Heart left ventricle (tissue), 16 donors: ENCODE data around the gene TMEM39B. TPM values are rescaled to one million over a fixed set of nuclear protein-coding genes. Genes with fewer than 3 reads are reported as not detected.

Experiments used
- ATAC-seq, 4 donors: fragments of 200-7000 bp; cut with Tn5 transposase; one replicate each; pipeline ENCODE4 v1.9.1; 2020 to 2022; ENCODE audit warnings: moderate library complexity in 4 of 4, mild to moderate bottlenecking in 3 of 4, moderate number of reproducible peaks in 1 of 4
- DNase-seq, 5 donors: peaks; one replicate each; pipeline ENCODE4 v3.0.0-alpha.2; 2020
- H3K27ac ChIP-seq, 12 donors: fragments of 200-600 bp; sonication (generic) in 4 of 12; one replicate each; pipeline versions ENCODE4 v1.5.0 to v1.8.0; 2016 to 2022; ENCODE audit warnings: mild to moderate bottlenecking in 2 of 12
- H3K27me3 ChIP-seq, 9 donors: fragments of 200-600 bp; sonication (generic) in 2 of 9; one replicate each; pipeline versions ENCODE4 v1.5.1 to v1.8.0; 2016 to 2022; ENCODE audit warnings: mild to moderate bottlenecking in 3 of 9
- H3K36me3 ChIP-seq, 9 donors: fragments of 200-600 bp; sonication (generic) in 2 of 9; one replicate each; pipeline versions ENCODE4 v1.5.0 to v1.8.0; 2018 to 2022; ENCODE audit warnings: mild to moderate bottlenecking in 2 of 9
- H3K4me1 ChIP-seq, 12 donors: fragments of 200-600 bp; sonication (generic) in 4 of 12; one replicate each; pipeline versions ENCODE4 v1.5.0 to v1.8.0; 2016 to 2022; ENCODE audit warnings: mild to moderate bottlenecking in 3 of 12
- H3K4me3 ChIP-seq, 12 donors: fragments of 200-600 bp; sonication (generic) in 4 of 12; one replicate each; pipeline versions ENCODE4 v1.5.0 to v1.8.0; 2017 to 2022; ENCODE audit warnings: mild to moderate bottlenecking in 9 of 12, moderate library complexity in 4 of 12
- H3K9me3 ChIP-seq, 12 donors: fragments of 200-600 bp; sonication (generic) in 4 of 12; one replicate each; pipeline versions ENCODE4 v1.5.0 to v1.8.0; 2016 to 2022; ENCODE audit warnings: mild to moderate bottlenecking in 1 of 12
- POLR2A ChIP-seq, 2 donors: fragments of 450-650 bp; IDR thresholded peaks; one replicate each; pipeline ENCODE4 v1.6.1; 2017; ENCODE audit warnings: antibody characterized with exemption in 2 of 2, mild to moderate bottlenecking in 2 of 2, moderate library complexity in 2 of 2
- WGBS, 4 donors: extraction: QIAGEN DNeasy Blood & Tissue Kit in 2 of 4; methylation state at CpG; one replicate each; pipeline versions ENCODE4 v1.1.5 to v1.1.7; 2013 to 2018; 5-methylcytosine and 5-hydroxymethylcytosine counted together
- intact Hi-C, 10 donors: fragments of 100-400 bp; cut with DNase I; formaldehyde crosslinking; loops; one replicate each; pipeline versions ENCODE4 v1.11.1 to v1.14.2; 2022
- polyA plus RNA-seq, 2 donors: library from polyadenylated mRNA; stranded (reverse); fragments of 200-250 nt; gene quantifications; one replicate each; pipeline ENCODE4 v1.2.3, GENCODE V29; 2013
- total RNA-seq, 9 donors: library from RNA; depleted of rRNA in 2 of 9; stranded (reverse); fragments of >200 nt in 2 of 9; fragmentation: NEBNext Ultra II Directional in 3 of 9; extraction: Animal tissue kit (Norgen Biotek cat#: 25700) in 3 of 9; gene quantifications; one replicate each; pipeline versions ENCODE4 v1.1.0 to v1.2.4, GENCODE V29; 2016 to 2023
- TF ChIP-seq, protein P1 (sequence below), 12 donors: fragments of 200-600 bp; sonication (generic) in 4 of 12; IDR thresholded peaks; one replicate each; pipeline versions ENCODE4 v1.5.0 to v1.8.0; 2018 to 2022; ENCODE audit warnings: antibody characterized with exemption in 12 of 12, mild to moderate bottlenecking in 5 of 12
- donor health status: ischemic (EF 13 %, LVEDD 7.1; RV severe dilation, severe dysfunction).
- donor health status: healthy with polysubstance abuse.
- donor health status: DM: no; HTN: yes; CAD: no.
- donor health status: DM: no; HTN: no; CAD: no.
- donor health status: ischemic (EF 25% LVEDD 6.9; RV normal size, moderate dysfunction).
- donor health status: ischemic (EF 25% LVEDD 5.7; RV mildly dilated, moderate dysfunction).
- donor health status: healthy.
- donor health status: DM: yes; HTN: yes; CAD: no.
- donor health status: ischemic (EF 35%, LVEDD 5.7; RV mildly dilated, moderate dysfunction).
- donor health status: nonischemic (EF 11% LVEDD 7.7; RV severe dilation, severe dysfunction).
- donor health status: DM: yes; HTN: yes; CAD: no.
- donor health status: PGD.
- donor health status: ischemic (EF 29% LVEDD 5.4; RV normal size, mild dysfunction).
- donor health status: nonischemic (EF 23%, LVEDD 6.1; RV moderate dilation, normal function).

TMEM39B gene
- total and polyA plus RNA-seq, 11 donors, result 2.7 to 15.1 (median 6.3) TPM

DNA sequence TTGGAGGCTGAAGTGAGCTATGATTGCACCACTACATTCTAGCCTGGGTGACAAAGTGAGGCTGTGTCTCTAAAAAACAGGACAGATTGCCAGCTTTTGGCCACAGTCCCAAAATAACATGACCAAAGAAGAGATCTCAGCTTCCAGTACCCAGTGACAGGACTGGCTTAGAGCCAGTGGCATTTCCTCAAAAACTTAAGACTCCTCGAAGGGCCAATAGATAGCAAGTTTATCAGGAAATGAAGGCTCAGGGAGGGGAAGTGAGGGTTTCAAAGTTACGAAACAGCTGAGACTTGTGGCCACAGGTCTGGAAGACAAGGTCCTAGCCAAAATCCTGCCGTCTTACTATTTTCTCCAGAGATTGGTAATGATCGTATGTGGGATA lies 6.3 kb upstream of the TMEM39B start:
- 16 to 27% (median 17%) methylated on average over 4 of the region's 4 CpGs for WGBS, 4 donors
- H3K4me3 ChIP-seq, result no peak overlapping the region

DNA sequence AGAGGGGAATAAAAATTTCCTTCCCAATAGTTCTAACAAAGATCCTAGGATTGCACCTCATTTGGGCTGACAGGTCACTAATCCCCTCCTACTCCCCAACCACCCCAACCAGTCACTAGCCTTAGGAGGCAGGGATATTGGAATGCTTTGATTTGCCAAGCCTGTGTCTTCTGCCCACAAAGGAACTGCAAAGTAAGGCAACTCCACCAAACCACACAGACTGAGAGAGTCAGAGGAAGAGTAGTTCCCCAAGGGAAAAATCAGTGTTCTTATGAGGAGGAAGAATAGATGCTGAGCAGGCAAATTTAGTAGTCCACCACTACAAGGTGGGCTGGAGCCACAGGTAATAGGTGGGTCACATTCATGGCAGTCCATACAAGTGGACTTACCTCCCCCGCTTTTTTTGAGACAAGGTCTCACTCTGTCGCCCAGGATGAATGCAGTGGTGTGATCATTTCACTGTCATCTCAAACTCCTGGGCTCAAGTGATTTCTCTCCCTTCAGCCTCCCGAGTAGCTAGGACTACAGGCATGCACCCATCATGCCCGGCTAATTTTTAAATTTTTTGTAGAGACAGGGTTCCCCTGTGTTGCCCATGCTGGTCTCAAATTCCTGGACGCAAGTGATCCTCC lies 3.7 kb upstream of the TMEM39B start:
- Histone ChIP-seq H3K36me3 (peaks cover 0 to 4% (median 0%) of the 10 kb centered on the region in 9 donors), H3K4me3 (no peak overlapping the region), H3K27me3 (no peaks in the 10 kb centered on the region), H3K27ac (no peak overlapping the region), H3K4me1 (peaks cover 0 to 51% (median 27%) of the 10 kb centered on the region in 12 donors), H3K9me3 (no peaks in the 10 kb centered on the region)
- no peak for TF ChIP-seq POLR2A (IDR thresholded peaks at IDR 0.05)
- TF ChIP-seq, protein P1, sequence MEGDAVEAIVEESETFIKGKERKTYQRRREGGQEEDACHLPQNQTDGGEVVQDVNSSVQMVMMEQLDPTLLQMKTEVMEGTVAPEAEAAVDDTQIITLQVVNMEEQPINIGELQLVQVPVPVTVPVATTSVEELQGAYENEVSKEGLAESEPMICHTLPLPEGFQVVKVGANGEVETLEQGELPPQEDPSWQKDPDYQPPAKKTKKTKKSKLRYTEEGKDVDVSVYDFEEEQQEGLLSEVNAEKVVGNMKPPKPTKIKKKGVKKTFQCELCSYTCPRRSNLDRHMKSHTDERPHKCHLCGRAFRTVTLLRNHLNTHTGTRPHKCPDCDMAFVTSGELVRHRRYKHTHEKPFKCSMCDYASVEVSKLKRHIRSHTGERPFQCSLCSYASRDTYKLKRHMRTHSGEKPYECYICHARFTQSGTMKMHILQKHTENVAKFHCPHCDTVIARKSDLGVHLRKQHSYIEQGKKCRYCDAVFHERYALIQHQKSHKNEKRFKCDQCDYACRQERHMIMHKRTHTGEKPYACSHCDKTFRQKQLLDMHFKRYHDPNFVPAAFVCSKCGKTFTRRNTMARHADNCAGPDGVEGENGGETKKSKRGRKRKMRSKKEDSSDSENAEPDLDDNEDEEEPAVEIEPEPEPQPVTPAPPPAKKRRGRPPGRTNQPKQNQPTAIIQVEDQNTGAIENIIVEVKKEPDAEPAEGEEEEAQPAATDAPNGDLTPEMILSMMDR (IDR thresholded peaks at IDR 0.05), result no peak
- ATAC-seq (no peak), DNase-seq (no peak)
- 76 to 82% (median 80%) methylated on average over 5 of the region's 5 CpGs for WGBS, 4 donors
- intact Hi-C loops, result loop anchor here in 4 of 10 donors (10.0 kb wide), 4 partner anchors 64 to 404 kb away; partner anchors contain the start of gene SPOCD1 (in 1 of the 4)

More for the DNA sequence above, 6.3 kb upstream of the TMEM39B start:
- H3K27me3 ChIP-seq, result no peaks in the 10 kb centered on the region
- ATAC-seq (peak; percentile 34 to 72 (median 56)), DNase-seq (peak in 4 of 5 donors; percentile 59 to 71 (median 69))
- TF ChIP-seq, protein P1 (IDR thresholded peaks at IDR 0.05), result no peak
- TF ChIP-seq POLR2A (IDR thresholded peaks at IDR 0.05), result no peak
- peak overlapping the region in 9 of 12 donors; percentile 8 to 73 (median 35) for H3K27ac ChIP-seq
- H3K4me1 ChIP-seq, result peaks cover 0 to 44% (median 24%) of the 10 kb centered on the region in 12 donors
- H3K36me3 ChIP-seq, result peaks cover 0 to 14% (median under 1%) of the 10 kb centered on the region in 9 donors
- no peaks in the 10 kb centered on the region for H3K9me3 ChIP-seq
- intact Hi-C loops, result loop anchor here in 4 of 10 donors (10.0 kb wide), 4 partner anchors 62 to 402 kb away; partner anchors contain the start of gene SPOCD1 (in 1 of the 4)

DNA sequence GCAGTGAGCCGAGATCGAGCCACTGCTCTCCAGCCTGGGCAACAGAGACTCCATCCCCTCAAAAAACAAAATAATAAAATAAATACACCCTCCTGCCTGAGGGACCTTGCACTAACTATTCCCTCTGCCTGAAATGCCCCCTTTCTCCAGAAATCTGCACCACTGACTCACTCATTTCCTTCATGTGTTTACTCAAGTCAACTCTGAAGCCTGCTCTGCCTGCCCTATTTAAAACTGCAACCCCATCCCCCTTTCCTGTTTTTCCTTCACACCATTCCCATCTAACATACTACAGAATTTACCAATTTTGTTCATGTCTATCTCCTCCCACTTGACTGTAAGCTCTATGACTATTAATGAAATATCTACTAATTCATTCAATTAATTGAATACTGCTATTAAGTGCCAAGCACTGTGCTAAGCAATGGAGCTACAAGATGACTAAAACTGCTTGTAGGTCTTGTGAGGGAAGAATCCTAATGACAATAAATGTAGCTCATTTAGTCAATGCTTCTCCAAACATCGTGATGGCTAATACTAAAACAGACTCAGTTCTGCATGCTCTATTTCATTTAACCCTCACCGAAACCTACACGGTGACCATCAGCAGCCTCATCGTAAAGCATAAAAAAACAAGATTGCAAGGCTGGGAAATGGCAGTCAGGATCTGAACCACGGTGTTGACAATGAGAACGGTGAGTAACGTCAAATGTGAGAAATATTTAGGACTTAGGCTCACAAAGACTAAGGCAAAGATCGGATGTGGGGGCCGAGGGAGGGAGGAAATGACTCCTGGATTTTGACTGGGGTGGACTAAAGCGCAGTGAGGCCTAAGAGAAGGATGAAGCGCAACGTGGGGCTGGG lies 749 bp upstream of the TMEM39B start:
- Histone ChIP-seq H3K4me1 (peaks cover 0 to 57% (median 19%) of the 10 kb centered on the region in 12 donors), H3K9me3 (no peaks in the 10 kb centered on the region), H3K27me3 (no peaks in the 10 kb centered on the region), H3K4me3 (peak overlapping the region; percentile 48 to 86 (median 79)), H3K36me3 (peaks cover 0 to 21% (median 14%) of the 10 kb centered on the region in 9 donors), H3K27ac (peak overlapping the region; percentile 79 to 98 (median 94))
- no peak for TF ChIP-seq POLR2A (IDR thresholded peaks at IDR 0.05)
- TF ChIP-seq, protein P1 (IDR thresholded peaks at IDR 0.05), result no peak
- ATAC-seq (no peak), DNase-seq (no peak)
- intact Hi-C loops, result loop anchor here in 1 of 10 donors (2.0 kb wide), 1 partner anchor 37 kb away; the partner anchor contains the start of gene KPNA6
- 13 to 17% (median 15%) methylated on average over 14 of the region's 14 CpGs for WGBS, 4 donors
